Erythroblast (primary cell): ENCODE data around the gene IBTK.
A peak's percentile ranks its signal among the peaks of the same experiment; 100 is the strongest.
"Not testable (repeated sequence)": the region's sequence is repeated elsewhere in the genome, so short reads cannot be mapped to it uniquely, and the experiment has no call there.

Experiments
- DNase-seq, 2 experiments: peaks; one replicate each; lab custom pipeline; 2025; lab: John Stamatoyannopoulos, UW
- GATA1 ChIP-seq: IDR thresholded peaks from 2 replicates; pipeline ENCODE4 v1.6.1; 2011; ENCODE audit warnings: low read depth, mild to moderate bottlenecking, control low read depth, low read length, moderate library complexity
- POLR2A ChIP-seq: IDR thresholded peaks from 2 replicates; pipeline ENCODE4 v1.6.1; 2011; ENCODE audit warnings: mild to moderate bottlenecking, low read length

Gene IBTK

DNA sequence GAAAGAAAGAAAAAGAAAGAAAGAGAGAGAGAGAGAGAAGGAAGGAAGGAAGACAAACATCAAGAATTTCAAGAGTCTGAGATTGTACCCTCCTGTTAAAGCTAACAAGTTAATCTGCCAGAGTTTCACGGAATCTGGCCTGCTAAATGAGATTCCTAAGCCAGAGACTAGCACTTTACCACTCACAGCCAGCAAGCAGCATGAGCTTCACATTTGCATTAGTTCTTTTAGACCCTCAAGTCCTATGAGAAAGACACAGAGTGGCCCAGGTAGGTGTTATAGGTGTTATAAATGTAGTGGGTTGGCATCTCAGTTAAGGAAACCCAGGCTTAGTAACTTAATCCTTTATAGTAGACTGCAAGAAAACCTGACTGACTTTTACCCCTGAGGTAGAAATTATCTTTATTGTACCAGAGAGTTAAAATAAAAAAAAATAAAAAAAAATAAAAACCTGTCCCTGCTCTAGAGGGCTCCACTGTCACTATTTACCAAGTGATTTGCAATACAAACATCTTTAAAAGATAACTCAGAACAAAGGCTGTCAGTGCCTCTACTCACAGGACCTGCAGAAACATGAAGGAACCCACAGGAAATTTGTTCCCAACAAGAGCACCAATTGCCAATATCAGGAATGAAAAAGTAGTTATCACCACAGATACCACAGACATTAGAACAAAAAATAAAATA is 9.7 kb upstream of the IBTK start:
- TF ChIP-seq POLR2A (no peak), GATA1 (no peak)
- DNase-seq = no peak

GRCh38 chr6:82254722-82255121 is 7.2 kb upstream of the IBTK start:
- not testable (repeated sequence) for DNase-seq

- DNase-seq = peak; percentile 5 to 19
- TF ChIP-seq POLR2A (no peak), GATA1 (no peak)
These were observed 4.4 kb upstream of the IBTK start for GRCh38 chr6:82251942-82252341.

DNA sequence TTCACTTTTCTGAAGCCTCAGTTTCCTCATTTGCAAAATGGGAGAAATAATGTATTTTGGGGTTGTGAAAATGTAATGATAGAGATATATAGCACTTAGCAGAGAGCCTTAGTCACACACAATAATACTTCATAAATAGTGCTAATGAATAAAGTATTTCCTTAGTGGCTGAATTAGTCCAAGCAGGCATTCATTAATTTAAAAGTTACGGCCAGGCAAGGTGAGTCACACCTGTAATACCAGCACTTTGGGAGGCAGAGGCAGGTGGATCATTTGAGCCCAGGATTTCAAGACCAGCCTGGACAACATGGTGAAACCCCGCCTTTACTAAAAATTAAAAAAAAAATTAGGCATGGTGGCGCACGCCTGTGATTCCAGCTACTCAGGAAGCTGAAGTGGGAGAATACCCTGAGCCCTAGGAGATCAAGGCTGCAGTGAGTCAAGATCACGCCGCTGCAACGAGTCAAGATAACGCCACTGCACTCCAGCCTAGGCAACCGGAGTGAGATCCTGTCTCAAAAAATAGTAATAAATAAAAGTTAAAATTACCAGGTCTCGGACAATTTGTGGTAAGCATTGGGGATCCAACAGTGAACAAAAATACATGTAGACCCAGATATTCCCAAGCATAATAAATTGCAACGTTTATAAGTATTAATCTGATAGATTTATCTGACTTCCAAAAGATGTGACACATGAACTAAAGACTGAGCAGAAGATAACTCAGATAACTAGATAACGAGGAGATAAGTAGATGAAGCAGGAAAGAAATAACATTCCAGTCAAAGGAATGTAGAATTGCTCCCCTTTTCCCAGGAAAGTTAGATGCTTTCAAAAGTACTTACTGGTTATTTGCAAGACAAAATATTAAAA is 2.1 kb upstream of the IBTK start:
- TF ChIP-seq GATA1 = no peak
- DNase-seq = no peak

DNA sequence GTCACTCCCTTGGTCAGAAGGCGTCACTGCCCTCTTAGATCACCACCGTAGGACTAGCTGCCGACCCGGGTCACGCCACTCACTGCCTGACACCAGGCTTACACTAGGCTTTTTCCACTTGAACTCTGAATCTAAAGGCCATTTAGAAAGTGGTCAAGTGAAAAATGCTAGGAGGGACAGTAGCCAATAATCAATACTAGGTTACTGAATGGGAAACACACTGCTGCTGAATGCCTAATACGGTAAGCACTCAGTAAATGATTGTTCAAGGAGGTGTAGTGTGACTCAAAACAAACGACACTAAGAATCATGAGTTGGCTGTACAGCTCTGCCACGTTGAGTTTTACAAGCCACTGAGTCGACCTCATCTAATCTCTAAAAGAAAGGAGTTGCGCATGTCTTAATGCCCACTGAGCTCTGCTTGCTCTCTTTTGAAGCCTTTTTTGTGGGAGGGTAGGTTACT is 760 bp upstream of the IBTK start:
- DNase-seq = no peak
- no peak for TF ChIP-seq POLR2A
- no peak for TF ChIP-seq GATA1

DNA sequence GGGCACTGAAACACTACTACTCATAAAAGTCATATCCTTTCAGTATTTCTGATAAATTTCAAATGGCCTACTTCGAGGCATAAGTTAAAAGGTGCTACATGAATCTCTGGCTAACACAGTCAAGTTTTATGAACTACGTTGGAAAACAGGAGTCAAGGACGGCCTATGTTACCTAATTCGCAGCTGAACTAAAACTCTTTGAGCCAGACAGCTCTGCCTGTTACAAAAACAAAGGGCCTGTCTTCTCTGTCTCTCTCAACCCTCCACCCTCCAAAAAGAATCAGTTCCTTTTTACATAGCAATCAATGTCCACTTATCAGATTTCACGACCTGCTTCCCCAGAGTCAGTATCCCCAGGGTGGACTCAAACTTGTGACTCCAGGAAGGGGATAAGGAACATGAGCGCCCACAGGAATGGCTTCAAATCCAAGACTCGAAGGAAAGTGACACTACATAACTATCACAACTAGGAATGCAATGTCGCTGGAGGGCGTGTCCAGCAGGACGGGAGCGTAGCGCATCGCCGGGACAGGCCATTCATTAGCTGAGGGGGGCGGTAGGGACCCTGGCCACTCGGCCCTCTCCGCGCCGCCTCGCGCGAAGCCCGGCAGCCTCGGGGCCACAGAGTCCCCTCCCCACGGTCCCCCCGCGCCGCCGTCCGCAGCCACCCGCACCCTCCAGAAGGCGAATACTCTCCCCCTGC is 591 bp downstream of the IBTK start:
- DNase-seq = peak; percentile 77 to 81
- TF ChIP-seq GATA1 = no peak
- TF ChIP-seq POLR2A = no peak

DNA sequence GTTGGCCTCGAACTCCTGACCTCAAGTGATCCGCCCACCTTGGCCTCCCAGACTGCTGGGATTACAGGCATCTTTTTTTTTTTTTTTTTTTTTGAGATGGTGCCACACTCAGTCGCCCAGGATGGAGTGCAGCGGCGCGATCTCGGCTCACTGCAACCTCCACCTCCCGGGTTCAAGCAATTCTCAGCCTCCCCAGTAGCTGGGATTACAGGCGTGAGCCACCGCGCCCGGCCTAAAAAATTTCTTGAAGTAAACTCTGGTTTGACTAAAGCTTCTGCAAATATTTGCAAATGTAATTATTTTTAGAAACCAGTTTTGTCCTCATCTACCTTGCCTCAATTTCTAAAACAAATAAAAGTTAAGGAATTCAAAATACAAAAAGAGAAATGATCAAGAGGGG is 1.2 kb downstream of the IBTK start:
- no peak for DNase-seq
- no peak for TF ChIP-seq GATA1
- no peak for TF ChIP-seq POLR2A

- DNase-seq = peak; percentile 1 to 23
These were observed 2.2 kb downstream of the IBTK start for GRCh38 chr6:82245376-82245775.

GRCh38 chr6:82243884-82244283 is 3.7 kb downstream of the IBTK start:
- no peak for DNase-seq
- TF ChIP-seq GATA1 = no peak
- TF ChIP-seq POLR2A = no peak

More at GRCh38 chr6:82245376-82245775, 2.2 kb downstream of the IBTK start:
- TF ChIP-seq GATA1 = no peak
- no peak for TF ChIP-seq POLR2A

- no peak for TF ChIP-seq POLR2A
- TF ChIP-seq GATA1 = no peak
- DNase-seq = no peak
These were observed 7.4 kb downstream of the IBTK start for GRCh38 chr6:82240186-82240585.

- no peak for TF ChIP-seq GATA1
- TF ChIP-seq POLR2A = no peak
- no peak for DNase-seq
These were observed 7.9 kb downstream of the IBTK start for GRCh38 chr6:82239597-82239996.

DNA sequence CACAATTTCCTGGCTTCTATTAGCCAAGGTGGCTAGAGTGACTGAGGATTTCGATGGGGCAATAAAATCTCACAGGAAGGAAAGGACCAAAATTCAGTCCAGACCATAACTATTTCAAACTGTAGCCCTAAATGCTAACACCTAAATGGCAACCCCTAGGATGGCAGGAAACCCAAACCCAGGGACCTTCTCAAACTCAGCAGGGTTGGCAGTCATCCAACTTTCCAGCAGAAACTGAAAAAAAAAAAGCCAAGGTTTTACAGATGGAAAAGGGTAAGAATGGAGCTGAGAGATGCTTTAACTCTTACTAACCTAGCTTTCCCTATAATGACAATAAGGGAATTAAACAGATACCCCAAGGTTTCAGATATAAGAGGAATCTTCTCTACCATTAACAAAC is 10.5 kb downstream of the IBTK start:
- peak; percentile 5 to 17 for DNase-seq
- TF ChIP-seq POLR2A (no peak), GATA1 (no peak)

- DNase-seq = no peak
- TF ChIP-seq POLR2A (no peak), GATA1 (no peak)
These were observed 19.8 kb downstream of the IBTK start for GRCh38 chr6:82227770-82228169.

DNA sequence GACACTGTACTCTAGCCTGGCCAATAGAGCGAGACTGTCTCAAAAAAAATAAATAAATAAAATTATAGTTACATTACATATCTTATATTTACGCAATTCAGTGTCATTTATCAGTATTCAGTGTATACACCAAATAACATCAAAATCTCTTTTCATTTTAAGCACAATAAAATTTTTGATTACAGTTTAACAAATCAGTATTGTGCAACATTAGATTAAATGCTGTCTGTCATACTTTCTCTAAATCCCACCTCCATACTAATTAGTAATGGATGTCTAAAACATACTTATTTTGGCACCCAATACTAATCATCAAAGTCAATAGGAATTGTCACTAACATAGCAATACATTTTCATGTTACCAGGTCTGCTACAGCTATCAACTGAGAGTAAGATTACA is 27.4 kb downstream of the IBTK start:
- TF ChIP-seq POLR2A = no peak
- no peak for TF ChIP-seq GATA1
- no peak for DNase-seq
